Measurements from ENCODE around the gene LIMCH1.
"Not testable (repeated sequence)": the region's sequence is repeated elsewhere in the genome, so short reads cannot be mapped to it uniquely, and the experiment has no call there.

LIMCH1 gene

DNA sequence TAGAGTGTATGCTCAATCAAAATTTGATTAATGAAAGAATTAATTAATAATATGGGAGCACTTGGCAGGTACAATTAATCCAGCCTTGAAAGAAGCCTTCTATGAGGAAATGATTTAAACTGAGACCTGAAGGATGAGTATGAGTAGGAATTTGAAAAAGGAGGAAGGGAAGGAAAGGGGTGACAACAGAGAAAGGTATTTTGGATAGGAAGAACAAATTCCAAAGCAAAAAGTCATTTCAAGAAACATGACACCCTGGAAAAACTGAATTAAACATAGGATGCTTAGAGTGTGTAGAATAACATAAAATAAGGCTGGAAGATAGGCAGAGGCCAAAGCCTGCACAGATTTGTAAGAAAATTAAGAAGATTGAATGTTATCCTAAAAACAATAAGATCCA is 180.9 kb downstream of the LIMCH1 start:
- no peak overlapping the region for H3K4me3 ChIP-seq (ENCODE audit: insufficient read depth, low read depth, low read length, poor library complexity, severe bottlenecking)
- H3K27me3 ChIP-seq (replicated peaks; ENCODE audit: control insufficient read depth, insufficient read depth, low read length, poor library complexity, severe bottlenecking): no peaks in the 10 kb centered on the region

DNA sequence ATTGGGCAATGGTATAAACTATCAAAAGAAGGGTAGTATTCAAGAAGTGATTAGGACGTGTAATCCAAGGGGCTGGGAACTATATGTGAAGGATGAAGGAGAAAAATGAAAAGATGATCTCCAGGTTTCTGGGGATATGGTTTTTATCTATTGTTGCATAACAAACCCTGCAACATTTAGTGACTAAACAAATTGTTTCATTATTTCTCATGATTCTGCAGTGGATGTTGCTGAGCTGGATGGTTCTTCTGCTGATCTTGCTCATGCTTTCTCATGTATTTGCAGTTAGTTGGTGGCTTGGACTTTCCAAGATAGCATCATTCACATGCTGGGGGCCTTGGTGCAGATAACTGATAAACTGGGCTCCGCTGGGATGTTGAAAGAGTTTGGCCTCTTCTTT is 181.5 kb downstream of the LIMCH1 start:
- Histone ChIP-seq H3K9me3 (ENCODE audit: control insufficient read depth, low read length) (no peaks in the 10 kb centered on the region), H3K4me3 (ENCODE audit: insufficient read depth, low read depth, low read length, poor library complexity, severe bottlenecking) (no peak overlapping the region), H3K36me3 (ENCODE audit: control insufficient read depth, insufficient read depth, low read length) (no peaks in the 10 kb centered on the region), H3K27me3 (replicated peaks; ENCODE audit: control insufficient read depth, insufficient read depth, low read length, poor library complexity, severe bottlenecking) (no peaks in the 10 kb centered on the region), H3K27ac (ENCODE audit: insufficient read depth, low read length, poor library complexity, severe bottlenecking) (no peak overlapping the region), H3K4me1 (ENCODE audit: control insufficient read depth, insufficient read depth, low read length, poor library complexity, severe bottlenecking) (no peaks in the 10 kb centered on the region)
- DNase-seq: no peak

More for the DNA sequence above, 180.9 kb downstream of the LIMCH1 start:
- H3K4me1 ChIP-seq (ENCODE audit: control insufficient read depth, insufficient read depth, low read length, poor library complexity, severe bottlenecking): no peaks in the 10 kb centered on the region
- H3K9me3 ChIP-seq (ENCODE audit: control insufficient read depth, low read length): no peaks in the 10 kb centered on the region
- no peak overlapping the region for H3K27ac ChIP-seq (ENCODE audit: insufficient read depth, low read length, poor library complexity, severe bottlenecking)
- H3K36me3 ChIP-seq (ENCODE audit: control insufficient read depth, insufficient read depth, low read length): no peaks in the 10 kb centered on the region
- no peak for DNase-seq

DNA sequence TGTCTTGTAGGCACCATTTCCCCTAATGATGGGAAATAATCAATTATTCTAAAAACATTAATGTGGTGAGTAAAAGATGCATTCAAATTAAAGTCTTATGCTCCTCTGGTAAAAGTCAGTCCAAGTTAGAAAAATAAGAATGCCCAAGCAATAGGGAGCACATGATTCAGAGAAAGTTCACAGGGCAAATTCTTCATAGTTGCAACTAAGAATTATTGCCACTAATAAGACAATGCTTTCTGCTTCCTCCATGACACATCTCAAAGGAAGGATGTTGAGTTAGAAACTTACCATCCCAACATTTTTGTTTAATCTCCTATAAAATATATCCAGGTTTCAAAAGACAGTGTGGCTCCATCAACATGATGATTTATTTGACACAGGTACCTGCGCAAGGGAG is 184.2 kb downstream of the LIMCH1 start:
- no peaks in the 10 kb centered on the region for H3K9me3 ChIP-seq (ENCODE audit: control insufficient read depth, low read length)
- no peak for DNase-seq
- H3K4me1 ChIP-seq (ENCODE audit: control insufficient read depth, insufficient read depth, low read length, poor library complexity, severe bottlenecking): no peaks in the 10 kb centered on the region
- no peaks in the 10 kb centered on the region for H3K36me3 ChIP-seq (ENCODE audit: control insufficient read depth, insufficient read depth, low read length)
- H3K4me3 ChIP-seq (ENCODE audit: insufficient read depth, low read depth, low read length, poor library complexity, severe bottlenecking): no peak overlapping the region
- H3K27ac ChIP-seq (ENCODE audit: insufficient read depth, low read length, poor library complexity, severe bottlenecking): no peak overlapping the region
- H3K27me3 ChIP-seq (replicated peaks; ENCODE audit: control insufficient read depth, insufficient read depth, low read length, poor library complexity, severe bottlenecking): no peaks in the 10 kb centered on the region

DNA sequence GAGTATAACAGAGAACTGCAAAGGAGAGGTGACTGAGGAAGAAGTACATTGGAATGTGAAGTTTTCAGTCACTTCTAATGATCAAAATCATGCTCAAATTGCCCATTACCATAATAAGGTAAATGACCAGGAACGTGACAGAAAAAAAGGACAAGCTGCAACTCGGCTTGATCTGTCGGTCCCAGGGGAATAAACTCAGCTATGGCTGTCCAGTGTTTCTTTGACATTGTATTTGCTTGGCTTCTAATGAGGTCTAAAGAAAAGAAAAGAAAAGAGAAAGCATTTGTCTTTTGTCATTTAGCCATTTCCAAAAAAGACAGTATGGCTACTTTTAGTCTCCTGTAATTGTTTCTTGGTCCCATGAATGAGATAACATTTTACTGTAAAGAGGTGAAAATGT is 185.3 kb downstream of the LIMCH1 start:
- Histone ChIP-seq H3K36me3 (ENCODE audit: control insufficient read depth, insufficient read depth, low read length) (no peaks in the 10 kb centered on the region), H3K27ac (ENCODE audit: insufficient read depth, low read length, poor library complexity, severe bottlenecking) (no peak overlapping the region), H3K9me3 (ENCODE audit: control insufficient read depth, low read length) (no peaks in the 10 kb centered on the region), H3K4me1 (ENCODE audit: control insufficient read depth, insufficient read depth, low read length, poor library complexity, severe bottlenecking) (no peaks in the 10 kb centered on the region), H3K27me3 (replicated peaks; ENCODE audit: control insufficient read depth, insufficient read depth, low read length, poor library complexity, severe bottlenecking) (no peaks in the 10 kb centered on the region), H3K4me3 (ENCODE audit: insufficient read depth, low read depth, low read length, poor library complexity, severe bottlenecking) (no peak overlapping the region)
- DNase-seq: no peak

DNA sequence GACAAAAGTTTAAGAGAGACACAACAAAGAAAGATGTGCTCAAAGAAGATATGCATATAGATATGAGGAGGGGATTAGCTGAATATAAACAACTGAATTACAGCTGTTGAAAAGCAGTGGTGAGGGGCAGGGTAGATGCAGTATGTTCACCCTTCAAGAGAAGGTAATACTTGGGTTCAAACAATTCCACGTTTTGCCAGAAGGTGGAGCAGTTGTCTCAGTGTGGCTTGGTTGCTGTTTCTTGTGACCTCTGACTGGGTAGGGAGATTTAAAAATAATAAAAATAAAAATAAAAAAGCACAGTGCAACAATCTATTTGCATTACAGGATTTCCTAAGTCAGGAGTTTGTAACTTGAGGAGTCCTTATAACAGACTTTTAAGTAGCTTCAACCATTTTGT is 187.3 kb downstream of the LIMCH1 start:
- DNase-seq: no peak
- H3K4me1 ChIP-seq (ENCODE audit: control insufficient read depth, insufficient read depth, low read length, poor library complexity, severe bottlenecking): no peaks in the 10 kb centered on the region
- no peak overlapping the region for H3K4me3 ChIP-seq (ENCODE audit: insufficient read depth, low read depth, low read length, poor library complexity, severe bottlenecking)
- no peaks in the 10 kb centered on the region for H3K36me3 ChIP-seq (ENCODE audit: control insufficient read depth, insufficient read depth, low read length)
- no peak overlapping the region for H3K27ac ChIP-seq (ENCODE audit: insufficient read depth, low read length, poor library complexity, severe bottlenecking)
- H3K27me3 ChIP-seq (replicated peaks; ENCODE audit: control insufficient read depth, insufficient read depth, low read length, poor library complexity, severe bottlenecking): no peaks in the 10 kb centered on the region
- H3K9me3 ChIP-seq (ENCODE audit: control insufficient read depth, low read length): no peaks in the 10 kb centered on the region

DNA sequence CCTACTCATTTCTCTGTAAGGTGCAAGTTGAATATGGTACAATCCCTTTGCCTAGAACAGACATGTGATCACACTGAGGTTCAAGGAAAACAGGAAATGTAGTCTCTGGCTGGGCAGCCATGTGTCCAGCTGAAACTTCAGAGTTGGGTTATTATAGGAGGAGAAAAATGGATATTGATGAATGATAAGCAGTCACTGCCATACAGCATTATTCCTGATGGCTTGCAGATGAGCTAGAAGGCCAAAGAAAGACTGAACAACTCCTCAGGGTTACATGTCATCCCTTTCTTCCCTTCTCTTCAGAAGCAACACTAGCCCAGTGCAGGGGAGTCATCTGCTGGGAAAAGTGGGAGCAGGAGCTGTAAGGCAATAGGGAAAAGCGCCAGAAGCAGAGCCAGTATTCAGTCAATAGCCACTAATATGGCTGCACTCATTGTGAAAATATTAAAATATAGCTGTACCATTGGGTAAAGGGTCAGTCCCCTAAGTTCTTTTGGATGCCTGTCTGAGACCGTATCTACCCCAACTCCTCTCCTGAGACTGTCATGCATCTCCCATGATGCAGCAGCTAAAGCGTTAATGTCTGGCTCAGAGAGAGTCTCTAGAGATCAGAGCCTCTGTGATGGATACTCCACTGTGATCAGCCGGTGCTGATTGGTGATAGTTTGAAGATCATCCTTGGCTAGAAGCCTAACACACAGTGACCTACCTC is 190.1 kb downstream of the LIMCH1 start:
- Histone ChIP-seq H3K27me3 (replicated peaks; ENCODE audit: control insufficient read depth, insufficient read depth, low read length, poor library complexity, severe bottlenecking) (no peaks in the 10 kb centered on the region), H3K4me1 (ENCODE audit: control insufficient read depth, insufficient read depth, low read length, poor library complexity, severe bottlenecking) (no peaks in the 10 kb centered on the region), H3K9me3 (ENCODE audit: control insufficient read depth, low read length) (no peaks in the 10 kb centered on the region), H3K4me3 (ENCODE audit: insufficient read depth, low read depth, low read length, poor library complexity, severe bottlenecking) (no peak overlapping the region), H3K36me3 (ENCODE audit: control insufficient read depth, insufficient read depth, low read length) (no peaks in the 10 kb centered on the region), H3K27ac (ENCODE audit: insufficient read depth, low read length, poor library complexity, severe bottlenecking) (no peak overlapping the region)
- no peak for DNase-seq

DNA sequence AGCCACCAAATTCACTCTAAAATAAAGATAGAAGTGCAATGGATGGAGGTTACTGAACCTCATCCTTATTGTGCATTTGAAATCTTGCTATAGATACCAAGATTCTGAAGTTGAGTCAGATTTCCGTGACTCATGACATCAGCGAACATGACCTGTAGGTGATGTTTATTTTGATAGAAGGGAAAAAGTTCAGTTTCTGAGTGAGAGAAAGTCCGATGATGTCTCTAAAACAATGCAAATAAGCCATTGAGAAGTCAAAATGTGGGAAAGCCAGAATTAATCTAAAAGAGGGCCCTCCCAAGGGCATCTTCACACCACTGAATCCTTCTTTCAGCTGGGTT is 190.6 kb downstream of the LIMCH1 start:
- Histone ChIP-seq H3K36me3 (ENCODE audit: control insufficient read depth, insufficient read depth, low read length) (no peaks in the 10 kb centered on the region), H3K27me3 (replicated peaks; ENCODE audit: control insufficient read depth, insufficient read depth, low read length, poor library complexity, severe bottlenecking) (no peaks in the 10 kb centered on the region), H3K27ac (ENCODE audit: insufficient read depth, low read length, poor library complexity, severe bottlenecking) (no peak overlapping the region), H3K4me1 (ENCODE audit: control insufficient read depth, insufficient read depth, low read length, poor library complexity, severe bottlenecking) (no peaks in the 10 kb centered on the region), H3K4me3 (ENCODE audit: insufficient read depth, low read depth, low read length, poor library complexity, severe bottlenecking) (no peak overlapping the region), H3K9me3 (ENCODE audit: control insufficient read depth, low read length) (no peaks in the 10 kb centered on the region)
- DNase-seq: no peak

DNA sequence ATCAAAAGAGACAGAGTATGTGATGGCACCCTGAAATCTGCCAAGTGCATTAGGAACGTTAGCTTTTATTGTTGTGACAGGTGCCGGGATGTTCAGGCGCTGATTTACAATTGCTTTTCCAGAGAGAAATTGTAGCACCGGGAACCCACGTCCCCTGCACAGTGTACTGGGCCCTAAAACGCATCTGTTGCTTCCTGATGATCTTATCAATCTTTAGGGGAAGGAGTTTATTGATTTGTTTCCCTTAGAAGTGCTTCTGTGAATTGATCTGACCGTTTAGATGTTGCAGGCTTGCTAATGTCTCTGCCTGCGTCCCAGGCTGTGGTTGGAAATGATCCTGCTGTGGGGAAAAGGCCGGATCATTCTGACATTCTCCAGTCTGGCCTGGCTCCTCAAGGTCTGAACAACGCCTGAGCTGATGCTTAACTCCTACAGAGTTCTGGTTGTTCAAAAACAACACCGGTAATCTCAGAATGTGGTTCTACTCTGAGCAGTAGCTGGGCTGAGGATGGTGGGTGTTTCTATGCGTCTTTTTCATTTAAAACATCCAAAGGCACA is 193.7 kb downstream of the LIMCH1 start:
- no peak for DNase-seq
- no peak overlapping the region for H3K4me3 ChIP-seq (ENCODE audit: insufficient read depth, low read depth, low read length, poor library complexity, severe bottlenecking)
- no peak overlapping the region for H3K27ac ChIP-seq (ENCODE audit: insufficient read depth, low read length, poor library complexity, severe bottlenecking)
- H3K36me3 ChIP-seq (ENCODE audit: control insufficient read depth, insufficient read depth, low read length): no peaks in the 10 kb centered on the region
- no peaks in the 10 kb centered on the region for H3K27me3 ChIP-seq (replicated peaks; ENCODE audit: control insufficient read depth, insufficient read depth, low read length, poor library complexity, severe bottlenecking)
- H3K4me1 ChIP-seq (ENCODE audit: control insufficient read depth, insufficient read depth, low read length, poor library complexity, severe bottlenecking): no peaks in the 10 kb centered on the region
- no peaks in the 10 kb centered on the region for H3K9me3 ChIP-seq (ENCODE audit: control insufficient read depth, low read length)

DNA sequence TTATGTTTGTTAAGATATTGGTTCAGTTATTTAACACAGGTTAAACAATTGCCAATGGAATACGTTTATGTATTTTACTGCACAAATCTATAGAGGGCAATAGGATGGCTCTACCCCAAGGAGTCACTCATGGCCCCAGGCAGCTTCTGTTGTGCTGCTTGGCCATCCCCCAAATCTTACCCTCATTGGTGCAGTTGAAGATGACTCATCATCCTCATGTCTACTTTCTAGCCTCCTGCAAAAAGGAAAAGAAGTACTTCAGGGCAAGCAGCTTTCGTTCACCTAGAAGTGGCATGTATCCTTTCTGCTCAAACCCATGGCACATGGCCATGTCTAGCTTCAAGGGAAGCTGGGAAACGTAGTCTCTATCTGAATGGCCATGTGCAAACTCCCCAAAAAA is 196.4 kb downstream of the LIMCH1 start:
- H3K36me3 ChIP-seq (ENCODE audit: control insufficient read depth, insufficient read depth, low read length): no peaks in the 10 kb centered on the region
- H3K27me3 ChIP-seq (replicated peaks; ENCODE audit: control insufficient read depth, insufficient read depth, low read length, poor library complexity, severe bottlenecking): no peaks in the 10 kb centered on the region
- DNase-seq: no peak
- H3K9me3 ChIP-seq (ENCODE audit: control insufficient read depth, low read length): no peaks in the 10 kb centered on the region
- no peak overlapping the region for H3K27ac ChIP-seq (ENCODE audit: insufficient read depth, low read length, poor library complexity, severe bottlenecking)
- no peak overlapping the region for H3K4me3 ChIP-seq (ENCODE audit: insufficient read depth, low read depth, low read length, poor library complexity, severe bottlenecking)
- H3K4me1 ChIP-seq (ENCODE audit: control insufficient read depth, insufficient read depth, low read length, poor library complexity, severe bottlenecking): no peaks in the 10 kb centered on the region

DNA sequence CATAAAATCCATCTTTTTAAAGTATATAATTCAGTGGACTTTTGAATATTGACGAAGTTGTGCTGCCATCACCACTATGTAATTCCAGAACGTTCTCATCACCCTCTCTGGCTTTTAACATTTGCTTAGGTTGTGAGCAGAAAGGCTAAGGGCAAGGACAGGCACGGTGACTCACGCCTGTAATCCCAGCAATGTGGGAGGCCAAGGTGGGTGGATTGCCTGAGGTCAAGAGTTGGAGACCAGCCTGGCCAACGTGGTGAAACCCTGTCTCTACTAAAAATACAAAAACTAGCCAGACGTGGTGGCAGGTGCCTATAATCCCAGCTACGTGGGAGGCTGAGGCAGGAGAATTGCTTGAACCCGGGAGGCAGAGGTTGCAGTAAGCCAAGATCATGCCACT is 199.5 kb downstream of the LIMCH1 start:
- H3K4me1 ChIP-seq (ENCODE audit: control insufficient read depth, insufficient read depth, low read length, poor library complexity, severe bottlenecking); H3K27ac ChIP-seq (ENCODE audit: insufficient read depth, low read length, poor library complexity, severe bottlenecking); H3K27me3 ChIP-seq (replicated peaks; ENCODE audit: control insufficient read depth, insufficient read depth, low read length, poor library complexity, severe bottlenecking); DNase-seq; H3K36me3 ChIP-seq (ENCODE audit: control insufficient read depth, insufficient read depth, low read length); H3K4me3 ChIP-seq (ENCODE audit: insufficient read depth, low read depth, low read length, poor library complexity, severe bottlenecking); H3K9me3 ChIP-seq (ENCODE audit: control insufficient read depth, low read length): not testable (repeated sequence)
